ENCODE measurements around the gene ATP4A.

The ATP4A gene

DNA sequence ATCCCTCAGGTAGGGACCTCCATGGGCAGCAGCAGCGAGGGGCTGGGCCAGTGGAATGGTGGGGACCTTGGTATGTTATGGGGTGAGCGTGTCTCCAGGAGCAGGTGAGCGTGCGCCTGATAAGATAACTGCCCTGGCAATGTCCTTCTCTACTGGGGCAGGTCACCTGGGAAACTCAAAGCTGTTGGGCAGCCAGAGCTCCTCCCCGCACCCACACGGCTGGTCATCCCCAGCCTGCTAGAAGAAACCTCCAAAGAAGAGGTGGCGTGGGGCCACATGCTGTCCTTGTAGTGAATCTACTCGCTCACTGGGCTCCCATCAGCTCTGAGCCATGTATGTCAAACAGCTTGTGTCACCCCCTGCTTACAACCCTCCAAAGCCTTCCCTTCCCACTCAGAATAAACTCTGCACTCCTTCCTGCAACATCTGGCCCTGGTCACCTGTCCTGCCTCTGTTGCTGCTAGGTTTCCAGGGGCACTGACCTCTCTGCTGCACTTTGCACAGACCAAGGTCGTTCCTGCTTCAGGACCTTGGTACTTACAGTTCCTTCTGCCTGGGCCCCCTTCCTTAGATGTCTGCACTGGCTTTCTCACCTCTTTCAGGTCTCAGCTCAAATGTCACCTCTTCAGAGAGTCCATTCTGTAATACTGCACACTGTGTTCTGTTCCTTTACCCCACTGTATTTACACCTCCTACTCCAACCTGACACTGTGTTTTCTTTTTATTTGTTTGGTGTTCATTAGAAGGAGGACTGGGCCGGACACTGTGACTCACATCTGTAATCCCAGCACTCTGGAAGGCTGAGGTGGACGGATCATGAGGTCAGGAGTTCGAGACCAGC lies 1.8 kb upstream of the ATP4A start:
- no peak for DNase-seq (ENCODE audit: low read depth)

DNA sequence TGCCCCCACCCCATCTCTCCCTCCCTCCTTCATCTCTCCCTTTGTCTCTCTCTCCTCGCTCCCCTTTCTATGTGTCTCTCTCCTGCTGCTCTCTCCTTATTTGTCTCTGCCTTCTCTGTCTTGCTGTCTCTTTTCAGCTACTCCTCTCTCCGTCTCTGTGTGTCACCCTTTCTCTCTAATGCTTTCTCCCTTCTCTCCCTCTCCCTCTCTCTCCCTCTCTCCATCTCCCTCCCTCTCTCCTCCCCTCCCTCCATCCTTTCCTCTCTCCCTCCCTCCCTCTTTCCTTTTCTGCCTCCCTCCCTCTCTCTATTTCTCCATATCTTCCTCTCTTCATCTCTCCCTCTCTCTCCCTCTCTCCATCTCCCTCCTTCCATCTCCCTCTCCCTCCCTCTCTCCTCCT lies 682 bp downstream of the ATP4A start:
- no peak for DNase-seq (ENCODE audit: low read depth)

DNA sequence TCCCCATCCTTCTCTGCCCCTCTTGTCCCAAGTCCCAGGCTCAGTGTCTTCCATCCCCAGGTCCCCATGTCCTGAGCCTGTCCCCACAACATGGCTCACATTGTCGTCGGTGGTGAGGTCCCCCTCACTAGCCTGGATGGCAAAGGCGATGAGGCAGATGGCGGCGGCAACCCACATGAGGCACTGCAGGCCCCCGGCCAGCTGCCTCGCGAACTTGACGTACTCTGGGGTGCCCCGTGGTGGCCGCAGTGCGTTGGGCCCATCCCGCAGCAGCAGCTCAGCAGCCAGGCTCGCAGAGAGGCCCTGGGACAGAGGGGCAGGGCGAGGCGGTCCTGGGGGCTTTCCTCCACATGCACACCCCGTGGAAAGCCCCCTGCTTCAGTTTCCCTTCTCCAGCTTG lies 1.1 kb downstream of the ATP4A start:
- DNase-seq (ENCODE audit: low read depth), result no peak

DNA sequence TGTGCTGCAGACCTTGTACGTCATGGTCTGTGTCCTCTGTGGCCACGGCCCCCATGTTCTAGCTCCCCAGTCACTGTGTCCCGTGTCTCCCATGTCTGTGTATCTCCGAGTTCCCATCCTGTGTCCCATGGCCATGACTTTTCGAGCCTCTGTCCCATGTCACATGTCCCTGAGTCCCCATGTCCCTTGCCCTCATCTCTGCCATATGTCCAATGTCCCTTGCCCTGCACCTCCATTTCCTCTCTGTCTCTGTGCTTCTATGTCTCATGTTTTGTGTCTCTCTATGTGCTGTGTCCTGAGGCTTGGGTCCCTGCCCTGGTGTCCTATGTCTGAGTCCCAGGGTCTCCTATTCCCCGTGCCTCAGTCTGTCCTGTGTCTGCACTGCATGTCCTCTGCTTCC lies 2.0 kb downstream of the ATP4A start:
- no peak for DNase-seq (ENCODE audit: low read depth)

DNA sequence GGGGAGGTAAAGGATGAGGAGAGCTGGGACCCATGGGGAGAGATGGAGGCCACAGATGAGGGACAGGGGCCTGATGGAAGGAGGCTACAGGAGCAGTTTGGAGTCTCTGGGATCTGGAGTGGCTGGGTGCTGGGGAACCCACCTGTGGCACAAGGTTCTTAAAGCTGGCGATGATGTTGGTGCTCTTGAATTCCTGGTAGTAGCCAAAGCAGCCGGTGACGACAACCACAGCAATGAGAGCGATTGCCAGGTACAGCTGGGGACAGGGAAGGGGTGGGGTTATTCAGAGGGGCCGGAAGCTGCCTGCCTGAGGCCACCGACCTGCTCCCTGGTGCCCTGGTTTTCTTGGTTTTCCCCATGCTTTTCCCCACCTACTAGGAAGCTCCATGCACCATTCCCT lies 2.8 kb downstream of the ATP4A start:
- DNase-seq (ENCODE audit: low read depth), result no peak

DNA sequence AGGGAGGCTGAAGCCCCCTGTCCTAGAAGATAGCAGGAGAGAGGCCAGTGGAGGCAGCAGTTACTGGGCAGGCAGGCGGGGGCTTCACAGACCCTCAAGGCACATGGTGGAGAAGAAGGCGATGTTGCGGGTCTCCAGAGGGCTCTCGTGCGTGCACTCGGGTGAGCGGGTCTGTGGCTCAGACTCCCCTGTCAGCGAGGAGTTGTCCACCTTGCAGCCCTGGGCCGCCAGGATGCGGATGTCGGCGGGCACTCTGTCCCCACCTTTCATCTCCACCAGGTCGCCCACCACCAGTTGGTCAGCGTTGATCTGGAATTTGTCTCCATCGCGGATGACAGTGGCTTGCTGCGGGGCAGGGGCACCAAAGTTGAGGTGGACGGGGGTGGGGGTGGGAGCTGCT lies 3.2 kb downstream of the ATP4A start:
- DNase-seq (ENCODE audit: low read depth), result no peak

DNA sequence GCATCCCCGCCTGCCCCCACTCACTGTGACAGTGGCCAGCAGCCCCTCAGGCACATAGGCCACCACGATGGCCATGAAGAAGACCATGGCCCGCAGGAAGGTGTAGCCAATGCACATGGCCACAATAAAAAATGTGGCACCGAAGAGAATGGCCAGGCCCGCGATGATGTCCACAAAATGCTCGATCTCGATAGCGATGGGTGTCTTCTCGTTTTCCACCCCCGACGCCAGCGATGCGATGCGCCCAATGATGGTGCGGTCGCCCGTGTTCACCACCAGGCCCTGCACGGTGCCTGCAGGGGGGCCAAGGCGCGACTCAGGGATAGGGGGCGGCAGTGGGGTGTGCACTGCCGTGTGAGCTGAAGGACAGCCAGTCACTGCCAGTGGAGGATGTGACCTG lies 3.7 kb downstream of the ATP4A start:
- no peak for DNase-seq (ENCODE audit: low read depth)

DNA sequence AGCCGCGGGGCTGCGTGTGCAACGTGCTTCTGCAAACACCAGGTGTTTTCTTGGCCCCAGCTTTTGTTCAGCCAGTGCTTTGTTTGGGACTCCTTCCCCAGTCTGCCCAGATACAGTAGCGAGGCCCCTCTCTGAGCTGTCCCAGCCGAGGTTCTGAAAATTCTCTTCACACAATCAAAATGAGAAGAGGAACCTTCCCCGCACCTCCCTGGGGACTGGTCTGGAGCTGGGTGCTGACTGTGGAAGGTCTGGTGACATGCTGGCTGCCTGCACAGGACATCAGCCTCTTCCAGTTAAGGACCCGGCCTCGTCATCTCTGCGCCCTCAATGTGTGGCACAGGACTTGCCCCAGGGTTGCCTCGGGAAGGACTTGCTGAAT lies 4.2 kb downstream of the ATP4A start:
- no peak for DNase-seq (ENCODE audit: low read depth)

DNA sequence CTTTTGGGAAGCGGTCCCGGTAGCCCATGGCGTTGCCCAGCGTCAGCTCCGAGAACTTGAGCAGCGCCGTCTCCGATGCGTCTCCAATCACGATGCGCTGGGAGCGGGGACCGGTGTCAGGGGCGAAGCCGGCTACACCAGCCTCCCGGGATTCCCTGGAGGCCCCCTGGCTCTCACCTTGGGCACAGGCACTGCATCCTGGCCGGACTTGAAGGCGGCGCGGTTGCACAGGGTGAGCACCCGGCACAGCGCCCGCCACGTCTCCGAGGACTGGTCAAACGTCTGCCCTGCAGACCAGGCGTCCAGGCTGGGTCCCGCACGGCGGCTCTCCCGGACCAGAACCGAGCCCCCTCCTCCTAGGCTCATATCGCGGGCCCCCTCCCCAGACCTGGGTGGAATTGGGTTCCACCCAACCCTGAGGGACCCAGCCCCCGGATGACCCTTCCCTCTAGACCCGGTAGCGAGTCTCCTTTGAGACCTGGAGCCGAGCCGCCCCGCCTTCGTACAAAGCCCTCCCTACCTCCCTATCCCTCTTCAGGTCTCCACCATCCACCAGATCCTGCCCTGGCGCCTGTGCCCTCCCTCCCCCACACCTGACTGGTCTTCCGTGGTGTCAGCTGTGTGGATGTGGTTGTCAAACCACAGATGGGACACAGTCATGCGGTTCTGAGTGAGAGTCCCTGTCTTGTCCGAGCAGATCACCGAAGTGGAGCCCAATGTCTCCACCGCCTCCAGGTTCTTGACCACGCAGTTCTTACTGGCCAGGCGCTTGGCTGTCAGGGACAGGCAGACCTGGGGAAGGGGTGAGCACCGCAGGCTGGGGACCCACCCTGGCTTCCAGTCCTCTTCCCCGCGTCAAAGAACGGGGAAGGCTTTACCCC lies 4.8 kb downstream of the ATP4A start:
- DNase-seq (ENCODE audit: low read depth), result no peak

DNA sequence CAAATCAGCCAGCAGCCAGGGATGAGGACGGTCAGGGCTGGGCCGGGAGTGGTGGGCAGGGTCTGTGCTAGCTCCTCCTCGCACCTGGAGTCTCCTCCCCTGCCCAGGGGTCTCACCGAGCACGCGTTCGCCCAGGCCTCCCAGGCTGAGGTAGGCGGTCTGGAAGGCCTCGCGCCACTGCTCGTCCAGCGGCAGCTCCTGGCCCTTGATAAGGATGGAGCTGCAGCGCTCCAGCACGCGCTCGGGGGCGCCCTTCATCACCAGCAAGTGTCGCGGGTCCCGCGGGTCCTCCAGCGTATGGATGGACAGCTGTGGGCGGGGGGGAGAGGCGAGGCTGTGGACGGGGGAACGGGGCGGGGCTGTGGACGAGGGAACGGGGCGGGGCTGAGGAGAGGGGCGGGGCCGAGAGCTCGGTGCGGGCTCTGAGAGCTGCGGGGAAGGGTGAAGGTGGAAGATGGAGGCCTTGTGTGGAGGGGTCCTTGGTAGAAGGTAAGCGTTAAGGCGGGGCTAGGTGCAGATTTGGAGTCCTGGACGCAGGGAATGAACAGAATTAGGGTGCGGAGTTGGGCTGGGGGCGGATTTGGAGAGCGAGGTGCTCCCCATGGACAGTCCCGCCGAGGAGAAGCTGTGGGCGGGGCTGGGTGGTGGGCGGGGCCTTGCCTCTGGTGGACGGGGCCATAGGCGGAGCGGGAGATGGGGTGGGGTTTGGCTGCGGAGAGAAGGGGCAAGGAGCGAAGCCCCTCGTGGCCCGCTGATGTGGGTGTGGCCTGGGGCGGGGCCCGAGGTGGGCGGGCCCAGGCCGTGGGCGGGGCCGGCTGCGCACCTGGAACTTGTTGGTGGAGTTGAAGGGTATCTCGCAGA lies 5.7 kb downstream of the ATP4A start:
- DNase-seq (ENCODE audit: low read depth), result peak; percentile 52

DNA sequence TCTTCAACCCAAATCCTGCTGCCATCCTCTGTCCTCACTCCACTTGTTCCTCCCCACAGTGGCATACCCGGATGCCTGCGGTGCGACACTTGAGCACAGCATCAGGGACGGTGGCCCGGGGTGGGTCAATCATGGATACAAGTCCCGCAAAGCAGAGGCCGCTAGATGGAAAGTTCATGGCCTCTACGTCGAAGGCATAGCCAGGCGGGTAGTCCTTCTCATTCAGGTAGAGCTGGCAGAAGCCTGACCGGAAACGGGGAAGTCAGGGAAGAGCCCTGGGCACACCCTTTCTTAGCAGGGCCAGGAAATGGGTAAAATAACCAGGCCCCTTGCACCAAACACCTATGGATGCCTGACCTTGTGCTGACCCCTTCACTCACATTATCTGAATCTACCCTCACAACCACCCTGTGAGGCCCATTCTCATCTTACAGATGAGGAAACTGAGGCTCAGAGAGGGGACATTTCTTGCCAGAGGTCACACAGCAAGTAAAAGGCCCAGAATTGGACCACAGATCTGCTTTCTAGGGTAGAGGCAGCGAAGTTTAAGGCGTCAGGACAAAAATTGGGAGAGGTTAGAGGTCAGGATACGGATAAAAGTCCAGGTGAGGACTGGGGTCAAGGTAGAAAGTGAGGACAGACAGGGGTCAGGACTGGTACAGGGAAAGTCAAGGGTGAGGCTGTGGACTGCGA lies 6.5 kb downstream of the ATP4A start:
- no peak for DNase-seq (ENCODE audit: low read depth)

DNA sequence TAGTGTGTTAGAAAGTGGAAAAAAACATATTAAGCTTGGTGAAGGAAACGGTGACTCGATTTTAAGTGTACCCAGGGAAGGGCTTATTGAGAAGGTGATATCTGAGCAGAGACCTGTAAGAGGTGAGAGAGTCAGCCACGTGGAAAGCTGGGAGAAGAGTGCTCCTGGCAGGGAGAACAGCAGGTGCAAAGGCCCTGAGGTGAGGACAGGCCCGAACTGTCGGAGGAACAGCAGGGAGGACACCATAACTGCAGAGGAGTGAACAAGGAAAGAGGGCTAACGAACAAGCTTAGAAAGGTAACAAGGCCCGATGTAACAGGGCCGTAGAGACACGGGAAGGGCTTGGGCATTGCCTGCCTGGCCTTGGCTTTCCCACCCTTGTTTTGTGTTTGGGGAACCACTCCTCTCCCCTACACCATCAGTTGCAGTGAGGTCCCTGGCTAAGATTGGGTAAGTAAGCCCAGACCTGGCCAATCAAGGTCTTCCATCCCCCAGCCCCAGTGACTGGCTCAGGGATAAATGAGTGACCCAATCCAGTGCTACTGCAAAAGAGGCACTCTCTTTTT lies 7.3 kb downstream of the ATP4A start:
- no peak for DNase-seq (ENCODE audit: low read depth)

DNA sequence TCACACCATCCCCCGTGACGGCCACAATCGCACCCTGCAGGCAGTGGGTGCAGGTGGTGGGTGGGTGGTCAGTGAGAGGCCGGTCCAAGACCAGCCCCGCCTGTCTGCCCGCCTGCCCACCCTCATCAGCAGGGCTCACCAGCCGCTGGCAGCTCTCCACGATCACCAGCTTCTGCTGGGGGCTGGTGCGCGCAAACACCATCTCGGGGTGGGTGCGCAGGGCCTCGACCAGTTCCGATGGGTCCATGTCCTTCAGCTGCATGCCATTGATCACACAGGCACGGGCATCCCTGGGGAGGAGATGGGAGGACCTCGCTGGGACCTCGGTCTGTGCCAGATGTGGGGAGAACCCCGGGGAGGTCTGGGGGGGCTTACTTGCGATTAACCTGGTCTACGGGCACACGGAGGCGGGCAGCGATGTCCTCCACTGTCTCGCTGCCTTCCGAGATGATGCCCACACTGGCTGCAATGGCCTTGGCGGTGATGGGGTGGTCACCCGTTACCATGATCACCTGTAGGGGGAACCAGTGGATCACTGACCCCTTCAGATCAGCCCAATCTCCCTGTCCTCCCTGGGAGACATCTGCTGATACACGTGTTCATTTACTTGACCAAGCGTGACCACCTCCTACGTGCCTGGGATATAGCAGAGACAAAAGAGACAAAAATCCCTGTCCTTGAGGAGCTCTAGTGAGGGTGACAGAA lies 8.0 kb downstream of the ATP4A start:
- peak; percentile 29 for DNase-seq (ENCODE audit: low read depth)

DNA sequence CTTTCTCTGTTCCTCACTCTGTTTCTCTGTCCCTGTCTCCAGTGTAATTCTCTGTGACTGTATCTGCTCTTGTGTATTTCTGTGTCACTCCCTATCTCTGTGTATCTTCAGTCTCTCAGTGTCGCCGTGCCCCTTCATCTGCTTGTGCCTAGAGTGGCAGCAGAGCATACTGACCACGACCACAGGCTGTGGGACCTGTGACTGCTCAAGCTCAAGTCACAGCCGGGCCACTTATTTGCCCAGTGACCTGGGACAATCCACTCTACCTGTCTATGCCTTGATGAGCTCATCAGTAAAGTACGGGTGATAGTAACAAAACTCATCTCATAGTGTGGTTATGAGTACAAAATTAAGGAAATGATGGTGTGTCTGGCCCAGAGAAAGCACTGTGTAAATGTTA lies 9.4 kb downstream of the ATP4A start:
- no peak for DNase-seq (ENCODE audit: low read depth)

DNA sequence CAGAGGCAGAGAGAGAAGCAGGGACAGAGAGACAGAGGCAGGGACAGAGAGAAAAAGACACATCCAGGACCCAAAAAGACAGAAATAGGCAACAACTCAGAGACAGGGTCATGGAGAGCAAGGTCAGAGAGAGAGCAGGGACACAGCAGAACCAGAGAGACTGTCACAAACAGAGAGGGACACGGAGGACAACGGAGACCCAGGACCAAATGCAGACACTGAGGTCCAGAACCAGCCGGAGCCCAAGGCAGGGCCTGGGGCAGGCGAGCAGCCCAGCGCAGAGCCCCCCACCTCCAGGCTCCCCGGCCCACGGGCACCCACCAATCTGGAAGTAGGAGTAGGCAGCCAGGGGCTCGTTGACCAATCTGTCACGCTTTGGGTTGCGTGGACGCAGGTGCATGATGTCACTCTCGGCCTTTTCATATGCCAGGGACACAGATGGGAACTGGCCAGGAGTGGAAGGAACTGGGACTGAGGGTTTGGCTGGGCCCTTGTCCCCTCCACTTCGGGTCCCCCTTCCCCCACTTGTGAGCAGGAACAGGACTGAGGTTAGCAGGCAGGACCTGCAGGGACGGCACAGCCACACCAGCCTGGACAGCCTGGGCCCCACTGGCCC lies 10.0 kb downstream of the ATP4A start:
- no peak for DNase-seq (ENCODE audit: low read depth)

DNA sequence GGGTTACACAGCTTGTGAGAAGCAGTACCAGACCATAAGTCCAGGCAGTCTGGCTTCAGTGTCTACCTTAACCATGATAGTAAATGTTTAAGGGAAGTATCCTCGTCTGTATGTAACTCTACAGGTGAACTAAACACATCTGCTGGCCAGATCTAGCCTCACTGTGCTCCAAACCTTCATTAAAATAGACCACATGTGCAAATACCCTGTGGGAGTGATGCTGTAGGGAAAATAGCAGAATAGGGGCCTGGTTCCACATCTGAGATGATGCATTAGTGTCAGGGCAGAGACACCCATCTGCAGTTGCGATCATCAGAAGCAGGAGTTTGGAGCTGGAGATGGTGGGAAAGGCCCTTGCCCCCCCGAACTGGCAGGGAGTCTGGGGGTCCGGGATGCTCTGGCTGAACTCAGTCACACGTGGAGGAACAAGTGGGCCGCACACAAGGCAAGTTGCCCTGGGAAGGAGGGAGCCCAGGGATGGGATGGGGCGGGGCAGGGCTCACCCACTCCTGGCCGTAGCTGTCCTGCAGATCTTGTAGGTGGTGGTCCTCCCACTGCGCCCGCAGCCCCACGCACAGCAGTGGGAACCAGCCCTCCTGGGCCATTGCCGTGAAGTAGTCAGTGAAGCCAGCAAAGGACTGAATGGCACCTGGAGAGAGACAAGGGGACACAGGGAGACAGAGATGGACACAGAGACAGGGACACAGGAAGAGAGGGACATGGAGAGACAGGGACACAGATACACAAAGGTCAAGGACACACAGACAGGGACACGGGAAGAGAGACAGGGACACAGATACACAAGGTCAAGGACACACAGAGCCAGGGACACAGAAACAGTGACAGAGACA lies 10.7 kb downstream of the ATP4A start:
- DNase-seq (ENCODE audit: low read depth), result no peak

DNA sequence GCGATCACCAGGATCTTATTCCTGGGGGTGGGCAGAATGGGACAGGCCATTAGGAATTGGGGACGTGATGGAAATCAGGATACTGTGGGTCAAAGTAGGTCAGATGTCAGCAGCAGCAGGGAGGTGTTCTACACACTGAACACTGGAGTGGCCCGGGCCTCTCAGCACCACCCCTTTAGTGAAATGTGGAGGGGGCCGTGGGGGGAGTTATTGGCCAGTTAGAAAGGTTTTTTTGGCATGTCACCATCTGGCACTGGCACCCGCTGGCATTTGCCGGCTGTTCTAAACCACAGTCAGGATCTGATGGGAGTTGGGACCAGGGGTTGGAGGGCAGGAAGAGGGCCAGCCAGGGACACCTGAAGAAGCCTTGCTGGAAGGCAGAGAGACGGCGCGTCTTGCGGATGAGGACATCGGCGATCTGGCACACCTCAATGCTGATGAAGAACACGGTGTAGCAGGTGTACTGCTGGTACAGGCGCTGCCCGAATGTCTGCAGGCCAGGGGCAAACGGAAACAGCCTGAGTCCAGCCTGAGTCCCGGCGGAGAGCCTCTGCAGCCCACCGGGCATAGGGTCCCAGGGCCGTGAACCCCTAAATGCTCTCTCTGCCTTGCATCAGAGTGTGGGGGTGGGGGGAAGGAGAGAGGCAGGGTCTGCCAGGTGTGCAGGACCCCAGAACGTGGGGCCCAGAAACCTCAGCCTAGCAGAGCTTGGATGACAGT lies 12.2 kb downstream of the ATP4A start:
- DNase-seq (ENCODE audit: low read depth), result no peak

DNA sequence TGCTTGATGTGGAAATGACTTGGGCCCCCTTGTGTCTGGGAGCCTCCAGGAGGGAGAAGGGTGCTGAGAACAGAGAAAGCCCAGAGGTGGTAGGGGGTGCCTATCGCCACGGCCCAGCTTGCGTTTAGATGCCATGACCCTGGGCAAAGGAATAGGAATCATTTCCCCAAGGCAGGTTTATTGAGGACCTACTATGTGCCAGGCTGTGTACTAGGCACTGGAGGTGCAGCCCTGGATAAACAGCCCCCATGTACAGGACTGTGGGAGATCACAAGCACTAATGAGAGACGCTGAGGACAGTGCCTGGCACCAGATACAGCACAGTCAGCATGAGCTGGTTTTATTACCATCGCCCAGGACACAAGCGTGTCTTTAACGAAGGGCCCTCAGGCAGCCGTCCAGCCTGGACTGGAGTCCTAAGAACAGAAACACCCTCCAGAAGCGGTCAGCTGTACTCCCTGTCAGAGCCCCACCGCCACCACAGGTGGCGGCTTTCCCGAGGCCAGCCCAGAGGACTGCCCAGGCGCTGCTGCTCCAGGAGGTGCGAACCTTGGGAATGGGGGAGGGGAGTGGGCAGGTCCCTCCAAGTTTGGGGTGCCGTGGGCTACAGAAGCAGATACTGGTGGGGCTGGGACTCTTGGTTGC lies 13.5 kb downstream of the ATP4A start:
- no peak for DNase-seq (ENCODE audit: low read depth)
